Stimulated activated naive CD8-positive, alpha-beta T cell treated with anti-CD3 and anti-CD28 coated beads, Interleukin-15, Interleukin-2, amounts not matched to agents 100 ng/mL and 50 ng/mL, for 24 hours (primary cell): ENCODE results near the gene TOX4.
"Not testable (repeated sequence)": the region's sequence is repeated elsewhere in the genome, so short reads cannot be mapped to it uniquely, and the experiment has no call there.

Source experiments
- H3K27ac Mint-ChIP-seq: one replicate; pipeline ENCODE4 v1.8.0; 2021; ENCODE audit warnings: mild to moderate bottlenecking, mixed read lengths
- H3K27me3 Mint-ChIP-seq: one replicate; pipeline ENCODE4 v1.8.0; 2021; ENCODE audit warnings: mixed read lengths
- H3K36me3 Mint-ChIP-seq: one replicate; pipeline ENCODE4 v1.8.0; 2021; ENCODE audit warnings: low read depth, mixed read lengths
- H3K4me1 Mint-ChIP-seq: one replicate; pipeline ENCODE4 v1.8.0; 2021; ENCODE audit warnings: low read depth, mixed read lengths
- H3K4me3 Mint-ChIP-seq: one replicate; pipeline ENCODE4 v1.8.0; 2021; ENCODE audit warnings: mild to moderate bottlenecking, mixed read lengths
- H3K9me3 Mint-ChIP-seq: one replicate; pipeline ENCODE4 v1.8.0; 2021; ENCODE audit warnings: mixed read lengths

The TOX4 gene

DNA sequence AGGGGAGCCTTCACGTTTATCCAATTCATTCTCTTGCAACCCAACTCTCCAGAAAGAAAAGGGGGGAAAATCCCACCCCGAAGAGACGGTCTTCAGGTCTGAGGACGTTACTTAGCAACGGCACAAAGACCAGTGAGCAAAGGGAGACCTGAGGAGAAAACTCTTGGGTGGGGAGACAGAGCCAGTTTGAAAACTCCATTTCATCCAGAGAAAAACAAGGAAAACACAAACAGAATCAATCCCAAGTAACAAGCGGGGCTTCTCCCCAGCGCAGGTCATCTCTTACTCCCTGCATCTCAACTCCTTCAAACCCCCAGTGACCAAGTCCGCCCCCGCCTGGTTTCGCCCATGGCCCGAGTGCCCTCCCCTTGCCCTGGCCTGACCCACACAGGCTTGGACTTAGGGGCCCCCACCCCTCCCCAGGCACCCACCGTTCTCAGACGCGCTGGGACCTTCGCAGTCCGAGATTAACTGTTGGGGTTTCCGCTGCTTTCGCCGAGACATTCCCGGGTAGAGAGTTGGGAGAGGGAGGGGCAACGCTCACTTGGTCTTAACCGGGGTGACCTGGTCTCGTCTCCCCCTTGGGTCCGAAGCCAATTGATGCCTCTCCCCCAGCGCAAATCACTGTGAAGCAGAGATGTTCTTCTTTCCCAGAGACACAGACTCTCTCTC lies 59.6 kb downstream of the TOX4 start:
- H3K36me3 Mint-ChIP-seq: no peaks in the 10 kb centered on the region
- H3K4me3 Mint-ChIP-seq: no peak overlapping the region
- H3K4me1 Mint-ChIP-seq: peaks cover 6% of the 10 kb centered on the region
- H3K9me3 Mint-ChIP-seq: no peaks in the 10 kb centered on the region
- peaks cover 56% of the 10 kb centered on the region for H3K27me3 Mint-ChIP-seq
- H3K27ac Mint-ChIP-seq: no peak overlapping the region

- Mint-ChIP-seq H3K27ac (no peak overlapping the region), H3K9me3 (no peaks in the 10 kb centered on the region), H3K27me3 (peaks cover 56% of the 10 kb centered on the region), H3K4me1 (peaks cover 6% of the 10 kb centered on the region), H3K36me3 (no peaks in the 10 kb centered on the region), H3K4me3 (no peak overlapping the region)
Measured at GRCh38 chr14:21537090-21537424, 60.1 kb downstream of the TOX4 start.

GRCh38 chr14:21539189-21539940 lies 62.4 kb downstream of the TOX4 start:
- Mint-ChIP-seq H3K27ac (no peak overlapping the region), H3K4me1 (peaks cover 6% of the 10 kb centered on the region), H3K4me3 (no peak overlapping the region), H3K27me3 (peaks cover 53% of the 10 kb centered on the region), H3K36me3 (no peaks in the 10 kb centered on the region), H3K9me3 (no peaks in the 10 kb centered on the region)

GRCh38 chr14:21541413-21542074 lies 64.5 kb downstream of the TOX4 start:
- Mint-ChIP-seq H3K4me3 (no peak overlapping the region), H3K36me3 (no peaks in the 10 kb centered on the region), H3K27me3 (peaks cover 34% of the 10 kb centered on the region), H3K27ac (no peak overlapping the region), H3K4me1 (peaks cover 6% of the 10 kb centered on the region), H3K9me3 (no peaks in the 10 kb centered on the region)

DNA sequence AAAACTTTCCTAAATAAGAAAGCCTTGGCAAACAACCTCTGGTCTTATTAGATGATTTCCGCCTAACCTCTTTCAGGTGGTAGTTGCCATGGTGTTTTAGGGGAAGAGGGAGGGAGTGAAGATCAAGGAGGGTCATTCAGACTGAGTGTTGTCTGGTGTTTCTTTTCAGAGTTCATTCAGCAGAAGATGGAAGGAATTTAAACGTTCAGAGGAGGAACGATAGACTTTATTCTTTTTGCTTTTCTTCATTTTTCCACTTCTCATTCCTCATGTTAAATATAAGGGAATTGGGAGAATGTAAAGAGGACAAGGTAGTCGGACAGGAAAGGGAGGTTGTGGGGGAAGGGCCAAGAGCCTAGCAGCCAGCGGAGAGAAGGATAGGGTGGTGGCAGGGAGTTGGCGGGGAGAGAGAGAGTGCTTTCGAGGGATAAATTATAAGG lies 66.5 kb downstream of the TOX4 start:
- Mint-ChIP-seq H3K9me3 (no peaks in the 10 kb centered on the region), H3K4me1 (no peaks in the 10 kb centered on the region), H3K27me3 (peaks cover 18% of the 10 kb centered on the region), H3K4me3 (no peak overlapping the region), H3K27ac (no peak overlapping the region), H3K36me3 (no peaks in the 10 kb centered on the region)

DNA sequence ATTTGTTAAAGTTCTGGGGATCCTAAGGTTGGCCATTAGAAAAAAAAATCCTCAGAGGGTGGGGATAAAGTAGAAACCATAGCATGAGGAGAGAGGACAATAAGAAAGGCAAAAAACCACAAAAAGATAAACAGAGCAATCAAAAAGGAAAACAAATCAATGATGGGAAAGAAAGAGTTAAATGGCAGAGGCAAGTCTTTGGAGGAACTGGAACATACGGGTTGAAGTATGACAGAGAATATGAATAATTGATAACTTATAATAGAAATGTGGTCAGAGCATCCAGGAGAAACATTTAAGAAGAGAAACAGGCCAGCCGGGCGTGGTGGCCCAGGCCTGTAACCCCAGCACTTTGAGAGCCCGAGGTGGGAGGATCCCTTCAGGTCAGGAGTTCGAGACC lies 67.0 kb downstream of the TOX4 start:
- no peak overlapping the region for H3K27ac Mint-ChIP-seq
- H3K4me1 Mint-ChIP-seq: no peaks in the 10 kb centered on the region
- no peaks in the 10 kb centered on the region for H3K36me3 Mint-ChIP-seq
- peaks cover 13% of the 10 kb centered on the region for H3K27me3 Mint-ChIP-seq
- H3K4me3 Mint-ChIP-seq: no peak overlapping the region
- H3K9me3 Mint-ChIP-seq: no peaks in the 10 kb centered on the region

DNA sequence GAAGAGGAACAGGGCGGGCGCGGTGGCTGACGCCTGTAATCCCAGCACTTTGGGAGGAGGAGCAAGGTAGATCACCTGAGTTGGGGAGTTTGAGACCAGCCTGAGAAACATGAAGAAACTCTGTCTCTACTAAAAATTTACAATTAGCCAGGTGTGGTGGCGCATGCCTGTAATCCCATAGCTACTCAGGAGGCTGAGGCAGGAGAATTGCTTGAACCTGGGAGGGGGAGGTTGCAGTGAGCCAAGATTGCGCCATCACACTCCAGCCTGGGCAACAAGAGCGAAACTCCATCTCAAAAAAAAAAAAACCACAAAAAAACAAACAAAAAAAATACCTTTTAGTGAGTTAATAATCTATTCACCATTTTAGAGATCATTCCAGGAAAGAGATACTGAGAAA lies 67.6 kb downstream of the TOX4 start:
- H3K4me3 Mint-ChIP-seq, H3K27ac Mint-ChIP-seq, H3K27me3 Mint-ChIP-seq, H3K36me3 Mint-ChIP-seq, H3K4me1 Mint-ChIP-seq, H3K9me3 Mint-ChIP-seq: not testable (repeated sequence)
